Panc1 (cell line): Measurements from ENCODE around the gene KIF26B.

ENCODE experiments used
- CTCF ChIP-seq: fragments of 450-650 bp; IDR thresholded peaks from 2 replicates; pipeline ENCODE4 v1.5.1; 2017; ENCODE audit warnings: mild to moderate bottlenecking
- POLR2AphosphoS5 ChIP-seq: IDR thresholded peaks from 2 replicates; pipeline ENCODE4 v1.6.1; 2012; ENCODE audit warnings: mild to moderate bottlenecking, low read depth, low read length, moderate library complexity

GRCh38 chr1:245686006-245686405 is 531.2 kb downstream of the KIF26B start:
- TF ChIP-seq POLR2AphosphoS5: no peak
- TF ChIP-seq CTCF: no peak
